SK-N-SH (cell line): Measurements from ENCODE around the gene SLC2A2. TPM values are rescaled to one million over a fixed set of nuclear protein-coding genes. Genes with fewer than 3 reads are reported as not detected.

ENCODE experiments used
- CTCF ChIA-PET: fragments of 300-600, 350-600 bp; formaldehyde crosslinking; extraction: SDS; loops from one replicate; lab custom pipeline; 2021; lab: Yijun Ruan, JAX
- POLR2A ChIA-PET: fragments of 350-600 bp; sonication (Branson Sonifier 250); formaldehyde crosslinking; extraction: SDS; loops from one replicate; lab custom pipeline; 2020; ENCODE audit warnings: antibody characterized with exemption, inconsistent platforms; lab: Yijun Ruan, JAX
- DNase-seq: peaks from one replicate; pipeline ENCODE4 v3.0.0; 2012
- H2AFZ ChIP-seq: fragments of 200-600 bp; sonication (generic); 2 replicates; pipeline ENCODE4 v1.8.1; 2016; ENCODE audit warnings: antibody characterized with exemption, mild to moderate bottlenecking, low read depth
- H3F3A ChIP-seq: fragments of 200-600 bp; sonication (generic); replicated peaks from 2 replicates; pipeline ENCODE3; 2016; ENCODE audit warnings: antibody characterized with exemption, mild to moderate bottlenecking; ENCODE audit not compliant: insufficient read depth
- H3K27ac ChIP-seq, 2 experiments: fragments of 200-500 bp in 1 of 2; fragments of 200-600 bp in 1 of 2; sonication (Bioruptor generic) in 1 of 2; sonication (generic), shearing (Covaris generic) in 1 of 2; 2 replicates each; pipeline versions ENCODE4 v1.5.1 to v1.6.1; 2014 to 2016; ENCODE audit warnings: low read depth in 2 of 2, inconsistent platforms in 1 of 2, low read length in 1 of 2, mild to moderate bottlenecking in 1 of 2, mixed read lengths in 1 of 2
- H3K27me3 ChIP-seq: fragments of 200-600 bp; sonication (generic), shearing (Covaris generic); 2 replicates; pipeline ENCODE4 v1.6.1; 2016; ENCODE audit warnings: mixed run types; ENCODE audit not compliant: insufficient read depth
- H3K36me3 ChIP-seq, 2 experiments: fragments of 200-500 bp in 1 of 2; fragments of 200-600 bp in 1 of 2; sonication (Bioruptor generic) in 1 of 2; sonication (generic) in 1 of 2; replicated peaks in 1 of 2; 2 replicates each; pipeline versions ENCODE3 to v1.5.1; 2014 to 2016; ENCODE audit warnings: low read length in 1 of 2, mild to moderate bottlenecking in 1 of 2; ENCODE audit not compliant: insufficient read depth in 2 of 2, control insufficient read depth in 1 of 2
- H3K4me1 ChIP-seq, 2 experiments: fragments of 200-500 bp in 1 of 2; fragments of 200-600 bp in 1 of 2; sonication (Bioruptor generic) in 1 of 2; sonication (generic), shearing (Covaris generic) in 1 of 2; 2 replicates each; pipeline versions ENCODE4 v1.5.1 to v1.6.1; 2014 to 2016; ENCODE audit warnings: low read depth in 1 of 2, low read length in 1 of 2, mixed run types in 1 of 2; ENCODE audit not compliant: insufficient read depth in 2 of 2, control insufficient read depth in 1 of 2
- H3K4me2 ChIP-seq: fragments of 200-600 bp; sonication (generic), shearing (Covaris generic); 2 replicates; pipeline ENCODE4 v1.6.1; 2017; ENCODE audit warnings: mixed run types
- H3K4me3 ChIP-seq, 2 experiments: fragments of 200-500 bp in 1 of 2; fragments of 200-600 bp in 1 of 2; sonication (Bioruptor generic) in 1 of 2; sonication (generic), shearing (Covaris generic) in 1 of 2; 2 replicates each; pipeline versions ENCODE4 v1.5.1 to v1.8.1; 2014 to 2016; ENCODE audit warnings: low read depth in 2 of 2, inconsistent platforms in 1 of 2, low read length in 1 of 2, mild to moderate bottlenecking in 1 of 2, mixed read lengths in 1 of 2, moderate library complexity in 1 of 2
- H3K79me2 ChIP-seq: fragments of 200-600 bp; sonication (generic); 2 replicates; pipeline ENCODE4 v1.8.1; 2017; ENCODE audit warnings: mild to moderate bottlenecking; ENCODE audit not compliant: insufficient read depth
- H3K9ac ChIP-seq: fragments of 200-600 bp; sonication (generic); 2 replicates; pipeline ENCODE4 v1.6.1; 2017; ENCODE audit warnings: mixed run types
- H3K9me2 ChIP-seq: fragments of 200-600 bp; sonication (generic); 2 replicates; pipeline ENCODE4 v1.6.1; 2017; ENCODE audit warnings: mixed run types
- H3K9me3 ChIP-seq: fragments of 200-600 bp; sonication (generic); 2 replicates; pipeline ENCODE4 v1.6.1; 2017; ENCODE audit warnings: mixed run types, mild to moderate bottlenecking, moderate library complexity
- H4K20me1 ChIP-seq: fragments of 200-600 bp; sonication (generic); 2 replicates; pipeline ENCODE4 v1.6.1; 2017; ENCODE audit warnings: mild to moderate bottlenecking, mixed run types; ENCODE audit not compliant: insufficient read depth
- CHD2 ChIP-seq: fragments of 150-350 bp; IDR thresholded peaks from 2 replicates; pipeline ENCODE4 v1.6.1; 2018; ENCODE audit warnings: low read length; ENCODE audit not compliant: partially characterized antibody
- EP300 ChIP-seq, 2 experiments: IDR thresholded peaks; 2 replicates each; pipeline versions ENCODE4 v1.4.0 to v1.6.1; 2012; ENCODE audit warnings: borderline replicate concordance in 1 of 2, low read depth in 1 of 2, low read length in 1 of 2
- EZH2phosphoT487 ChIP-seq: fragments of 200-600 bp; sonication (generic); IDR thresholded peaks from 2 replicates; pipeline ENCODE4 v1.6.1; 2017; ENCODE audit warnings: low read depth, mixed run types, mild to moderate bottlenecking, antibody characterized with exemption, moderate library complexity, borderline replicate concordance
- FOSL2 ChIP-seq: IDR thresholded peaks from 2 replicates; pipeline ENCODE4 v1.4.0; 2012; ENCODE audit warnings: low read depth, mild to moderate bottlenecking, moderate library complexity, borderline replicate concordance
- JUND ChIP-seq: IDR thresholded peaks from 2 replicates; pipeline ENCODE4 v1.4.0; 2012
- MAX ChIP-seq: IDR thresholded peaks from 2 replicates; pipeline ENCODE4 v1.4.0; 2012; ENCODE audit warnings: low read depth
- NFIC ChIP-seq: IDR thresholded peaks from 2 replicates; pipeline ENCODE4 v1.4.0; 2012; ENCODE audit warnings: borderline replicate concordance
- RXRA ChIP-seq: IDR thresholded peaks from 2 replicates; pipeline ENCODE4 v1.4.0; 2012; ENCODE audit warnings: low read depth, mild to moderate bottlenecking, borderline replicate concordance
- SIN3A ChIP-seq: IDR thresholded peaks from 2 replicates; pipeline ENCODE4 v1.6.1; 2012; ENCODE audit warnings: low read depth, mild to moderate bottlenecking, low read length, moderate library complexity, borderline replicate concordance
- TCF12 ChIP-seq: IDR thresholded peaks from 2 replicates; pipeline ENCODE4 v1.4.0; 2012
- TEAD4 ChIP-seq: IDR thresholded peaks from 2 replicates; pipeline ENCODE4 v1.4.0; 2012; ENCODE audit warnings: mild to moderate bottlenecking, borderline replicate concordance; ENCODE audit not compliant: insufficient read depth
- YY1 ChIP-seq: IDR thresholded peaks from 2 replicates; pipeline ENCODE4 v1.4.0; 2012; ENCODE audit warnings: low read depth, mild to moderate bottlenecking
- ZBTB33 ChIP-seq: IDR thresholded peaks from 2 replicates; pipeline ENCODE4 v1.4.0; 2012; ENCODE audit warnings: low read depth, borderline replicate concordance
- WGBS: methylation state at CpG from one replicate; pipeline ENCODE4 v1.1.6; 2017; ENCODE audit warnings: low lambda C conversion rate; 5-methylcytosine and 5-hydroxymethylcytosine counted together
- polyA plus RNA-seq, 3 experiments: library from polyadenylated mRNA; depleted of rRNA; stranded (reverse); fragments of >200 nt; gene quantifications; 2 replicates each; pipeline ENCODE4 v1.2.3, GENCODE V29; 2012

SLC2A2 gene
- polyA plus RNA-seq, 1 of the 3 experiments (the other 2 are of a cell fraction), result 0.59 TPM

- POLR2A ChIA-PET, result no interaction called here
- peak; percentile 70; the same call in 1 of the 2 replicates for TF ChIP-seq YY1
- TF ChIP-seq TCF12, result no peak
- 0 out of 2 replicates have a peak, but pooled peaks have one; percentile 43 for TF ChIP-seq JUND
- peak in 1 of 2 experiments; percentile 34; a peak in 1 of 4 replicates for TF ChIP-seq EP300 (IDR thresholded peaks at IDR 0.05; ENCODE audit: borderline replicate concordance in 1 of 2, low read depth in 1 of 2, low read length in 1 of 2)
- TF ChIP-seq CHD2, result no peak
- peak; percentile 69; the same call in 1 of the 2 replicates for TF ChIP-seq FOSL2
- TF ChIP-seq SIN3A, result no peak
- TF ChIP-seq, all 33 proteins: peak for 4
- no peaks in the 10 kb centered on the region for H3K27me3 ChIP-seq
- peaks cover 16% of the 10 kb centered on the region for H3F3A ChIP-seq
- no peaks in the 10 kb centered on the region for H3K9me2 ChIP-seq
- peak overlapping the region; percentile 35; the same call in 1 of the 2 replicates for H3K9ac ChIP-seq
- no peaks in the 10 kb centered on the region for H4K20me1 ChIP-seq
- H3K4me3 ChIP-seq, result no peak overlapping the region
- peak overlapping the region; percentile 50; the same call in 1 of the 2 replicates for H3K4me2 ChIP-seq
- peaks cover 0 to 29% of the 10 kb centered on the region in 2 experiments; a peak in 2 of 4 replicates for H3K4me1 ChIP-seq
- 51% methylated on average over 5 of the region's 5 CpGs for WGBS
- CTCF ChIA-PET, result no interaction called here
- DNase-seq, result no peak
- no peaks in the 10 kb centered on the region for H3K79me2 ChIP-seq
- H3K9me3 ChIP-seq, result no peaks in the 10 kb centered on the region
- no peak overlapping the region for H2AFZ ChIP-seq
- peaks cover 0 to 9% of the 10 kb centered on the region in 2 experiments for H3K36me3 ChIP-seq
- peak overlapping the region in 1 of 2 experiments; percentile 85; a peak in 2 of 4 replicates for H3K27ac ChIP-seq
These were observed 30.0 kb upstream of the SLC2A2 start for GRCh38 chr3:171056528-171056927.

- H2AFZ ChIP-seq, result no peak overlapping the region; the same call in 1 of the 2 replicates
- peaks cover 16% of the 10 kb centered on the region for H3F3A ChIP-seq
- TF ChIP-seq TCF12 (no peak), MAX (0 out of 2 replicates have a peak, but pooled peaks have one; percentile 19), RXRA (peak; percentile 32; the same call in 1 of the 2 replicates), EZH2phosphoT487 (no peak), NFIC (no peak), TEAD4 (peak; percentile 32; the same call in 1 of the 2 replicates), JUND (peak; percentile 47), ZBTB33 (no peak), YY1 (no peak)
- TF ChIP-seq, all 33 proteins: peak for 4
- Histone ChIP-seq H4K20me1 (no peaks in the 10 kb centered on the region), H3K36me3 (peaks cover 0 to 8% of the 10 kb centered on the region in 2 experiments), H3K27me3 (no peaks in the 10 kb centered on the region), H3K9ac (peak overlapping the region; percentile 35; the same call in 1 of the 2 replicates), H3K9me2 (no peaks in the 10 kb centered on the region), H3K79me2 (no peaks in the 10 kb centered on the region), H3K27ac (peak overlapping the region in 1 of 2 experiments; percentile 85; a peak in 2 of 4 replicates), H3K9me3 (no peaks in the 10 kb centered on the region), H3K4me3 (peak overlapping the region in 1 of 2 experiments; percentile 7; a peak in 2 of 4 replicates), H3K4me1 (peaks cover 0 to 29% of the 10 kb centered on the region in 2 experiments; a peak in 2 of 4 replicates), H3K4me2 (peak overlapping the region; percentile 50)
- no peak for DNase-seq
- POLR2A ChIA-PET, result no interaction called here
- CTCF ChIA-PET, result interaction anchor here (0.9 to 1.6 kb wide), 4 partner anchors 10 to 511 kb away, joined by 3 to 6 read pairs (median 3); no protein-coding TSS in a partner anchor
- 58% methylated on average over 4 of the region's 4 CpGs for WGBS
These were observed 29.0 kb upstream of the SLC2A2 start for GRCh38 chr3:171055336-171056178.
